Parathyroid adenoma (tissue), 2 donors: ENCODE results near the gene TSPAN13.

Experiments used
- H2AFZ ChIP-seq: fragments of 300-600 bp; sonication (generic); one replicate; pipeline ENCODE4 v1.7.0; 2017; ENCODE audit warnings: antibody characterized with exemption, mild to moderate bottlenecking
- H3K27ac ChIP-seq: fragments of 300-600 bp; sonication (generic); one replicate; pipeline ENCODE4 v1.7.0; 2017
- H3K27me3 ChIP-seq: fragments of 300-600 bp; sonication (generic); one replicate; pipeline ENCODE4 v1.7.0; 2017; ENCODE audit warnings: low read length; ENCODE audit not compliant: control insufficient read depth, insufficient read depth
- H3K36me3 ChIP-seq: fragments of 300-600 bp; sonication (generic); one replicate; pipeline ENCODE4 v1.7.0; 2017; ENCODE audit warnings: low read length; ENCODE audit not compliant: control insufficient read depth, insufficient read depth
- H3K4me1 ChIP-seq: fragments of 300-600 bp; sonication (generic); one replicate; pipeline ENCODE4 v1.7.0; 2017; ENCODE audit warnings: control low read depth
- H3K4me2 ChIP-seq: fragments of 300-600 bp; sonication (generic); one replicate; pipeline ENCODE4 v1.7.0; 2017; ENCODE audit warnings: low read length
- H3K4me3 ChIP-seq: fragments of 300-600 bp; sonication (generic); one replicate; pipeline ENCODE4 v1.7.0; 2017; ENCODE audit warnings: low read depth, low read length
- H3K79me2 ChIP-seq: fragments of 300-600 bp; sonication (generic); one replicate; pipeline ENCODE4 v1.7.0; 2017; ENCODE audit warnings: control low read depth
- H3K9ac ChIP-seq: fragments of 300-600 bp; sonication (generic); one replicate; pipeline ENCODE4 v1.7.0; 2017; ENCODE audit warnings: mild to moderate bottlenecking
- H3K9me3 ChIP-seq: fragments of 300-600 bp; sonication (generic); one replicate; pipeline ENCODE4 v1.7.0; 2017; ENCODE audit warnings: low read length; ENCODE audit not compliant: control insufficient read depth
- TF ChIP-seq, protein P1 (sequence below): fragments of 300-600 bp; sonication (generic); IDR thresholded peaks from one replicate; pipeline ENCODE4 v1.7.0; 2017; ENCODE audit warnings: antibody characterized with exemption, mild to moderate bottlenecking
- donor health status: primary hyperparathyroidism.

Gene TSPAN13

DNA sequence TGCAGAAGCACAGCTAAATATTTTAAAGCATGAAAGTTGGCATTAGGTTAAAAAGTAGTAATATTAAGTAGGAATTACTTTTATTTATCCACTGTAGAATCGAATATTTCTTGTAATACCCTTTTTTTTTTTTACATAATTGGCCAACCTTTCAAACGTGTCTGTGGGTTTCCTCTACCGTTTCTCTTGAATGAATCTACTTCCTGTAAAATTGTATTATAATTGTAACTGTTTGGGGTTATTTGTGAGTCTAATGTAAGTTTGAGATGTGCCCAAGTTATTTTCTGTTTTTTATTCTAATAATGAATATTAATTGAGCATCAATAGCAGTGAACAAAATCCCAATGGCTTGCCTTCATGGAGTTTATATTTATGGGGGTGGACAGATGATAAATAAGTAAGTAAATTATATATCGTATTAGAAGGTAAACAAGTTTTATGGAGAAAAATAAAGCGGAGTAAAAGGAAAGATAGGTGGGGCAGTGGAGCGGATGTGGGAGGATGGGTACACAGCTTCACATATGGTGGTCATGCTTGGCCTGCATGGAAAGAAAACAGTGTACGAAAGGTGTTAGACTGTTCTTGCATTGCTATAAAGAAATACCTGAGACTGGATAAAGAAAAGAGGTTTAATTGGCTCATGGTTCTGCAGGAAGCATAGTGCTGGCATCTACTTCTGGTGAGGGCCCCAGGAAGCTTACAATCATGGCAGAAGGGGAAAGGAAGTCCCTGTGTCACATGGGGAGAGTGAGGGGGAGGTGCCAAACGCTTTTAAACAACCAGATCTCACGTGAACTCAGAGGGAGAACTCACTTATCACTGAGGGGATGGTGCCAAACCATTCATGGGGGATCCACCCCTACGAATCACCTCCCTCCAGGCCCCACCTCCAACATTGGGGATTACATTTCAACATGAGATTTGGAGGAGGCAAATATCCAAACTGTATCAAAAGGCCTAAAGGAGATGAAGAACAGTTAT, 5.4 kb downstream of the TSPAN13 start:
- Histone ChIP-seq H3K9ac (no peak overlapping the region), H3K27me3 (no peaks in the 10 kb centered on the region), H3K4me2 (no peak overlapping the region), H3K9me3 (no peaks in the 10 kb centered on the region), H3K36me3 (no peaks in the 10 kb centered on the region), H3K79me2 (peaks cover 18% of the 10 kb centered on the region), H3K4me3 (no peak overlapping the region), H2AFZ (no peak overlapping the region), H3K4me1 (peaks cover 8% of the 10 kb centered on the region), H3K27ac (no peak overlapping the region)
- TF ChIP-seq, protein P1, sequence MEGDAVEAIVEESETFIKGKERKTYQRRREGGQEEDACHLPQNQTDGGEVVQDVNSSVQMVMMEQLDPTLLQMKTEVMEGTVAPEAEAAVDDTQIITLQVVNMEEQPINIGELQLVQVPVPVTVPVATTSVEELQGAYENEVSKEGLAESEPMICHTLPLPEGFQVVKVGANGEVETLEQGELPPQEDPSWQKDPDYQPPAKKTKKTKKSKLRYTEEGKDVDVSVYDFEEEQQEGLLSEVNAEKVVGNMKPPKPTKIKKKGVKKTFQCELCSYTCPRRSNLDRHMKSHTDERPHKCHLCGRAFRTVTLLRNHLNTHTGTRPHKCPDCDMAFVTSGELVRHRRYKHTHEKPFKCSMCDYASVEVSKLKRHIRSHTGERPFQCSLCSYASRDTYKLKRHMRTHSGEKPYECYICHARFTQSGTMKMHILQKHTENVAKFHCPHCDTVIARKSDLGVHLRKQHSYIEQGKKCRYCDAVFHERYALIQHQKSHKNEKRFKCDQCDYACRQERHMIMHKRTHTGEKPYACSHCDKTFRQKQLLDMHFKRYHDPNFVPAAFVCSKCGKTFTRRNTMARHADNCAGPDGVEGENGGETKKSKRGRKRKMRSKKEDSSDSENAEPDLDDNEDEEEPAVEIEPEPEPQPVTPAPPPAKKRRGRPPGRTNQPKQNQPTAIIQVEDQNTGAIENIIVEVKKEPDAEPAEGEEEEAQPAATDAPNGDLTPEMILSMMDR: no peak

DNA sequence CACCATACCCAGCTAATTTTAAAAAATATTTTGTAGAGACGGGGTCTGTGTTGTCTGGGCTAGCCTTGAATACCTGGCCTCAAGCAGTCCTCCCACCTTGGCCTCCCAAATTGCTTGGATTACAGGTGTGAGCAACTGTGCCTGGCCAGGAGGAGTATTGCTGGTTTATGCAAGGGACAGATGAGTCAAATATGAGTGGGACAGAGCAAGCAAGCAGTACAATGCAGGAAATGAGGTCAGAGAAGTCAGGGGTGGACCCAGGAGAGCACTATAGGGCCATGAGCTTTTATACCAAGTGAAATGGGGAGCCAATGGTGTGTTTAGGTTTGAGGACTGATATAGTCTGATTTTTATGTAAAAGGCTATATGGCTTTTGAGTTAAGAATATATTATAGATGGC, 6.3 kb downstream of the TSPAN13 start:
- Histone ChIP-seq H3K9me3 (no peaks in the 10 kb centered on the region), H3K36me3 (no peaks in the 10 kb centered on the region), H3K4me2 (no peak overlapping the region), H3K4me1 (peaks cover 4% of the 10 kb centered on the region), H2AFZ (no peak overlapping the region), H3K27me3 (no peaks in the 10 kb centered on the region), H3K27ac (no peak overlapping the region), H3K9ac (no peak overlapping the region), H3K79me2 (peaks cover 18% of the 10 kb centered on the region), H3K4me3 (no peak overlapping the region)
- TF ChIP-seq, protein P1: no peak

DNA sequence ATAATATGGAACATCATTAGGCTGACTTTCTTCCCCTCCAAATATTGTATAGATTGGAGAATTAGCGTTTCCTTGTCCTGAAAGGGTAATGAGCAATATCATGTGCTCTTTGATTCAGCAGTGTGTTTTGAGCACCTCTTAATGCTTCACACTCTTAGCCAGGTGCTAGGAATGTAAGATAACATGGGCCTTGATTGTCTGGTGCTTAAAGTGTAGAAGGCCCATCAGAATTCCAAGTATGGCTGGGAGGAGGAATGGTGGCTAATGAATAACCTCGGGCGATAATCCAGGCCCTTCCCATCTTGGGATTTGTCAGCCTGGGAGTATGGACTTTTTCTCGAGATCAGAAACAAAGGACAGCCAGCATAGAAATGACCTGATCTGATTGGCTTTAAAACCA, 8.6 kb downstream of the TSPAN13 start:
- Histone ChIP-seq H3K36me3 (no peaks in the 10 kb centered on the region), H2AFZ (no peak overlapping the region), H3K9me3 (no peaks in the 10 kb centered on the region), H3K4me2 (no peak overlapping the region), H3K79me2 (peaks cover 15% of the 10 kb centered on the region), H3K27me3 (no peaks in the 10 kb centered on the region), H3K27ac (no peak overlapping the region), H3K4me3 (no peak overlapping the region), H3K4me1 (no peaks in the 10 kb centered on the region), H3K9ac (no peak overlapping the region)
- TF ChIP-seq, protein P1: no peak

DNA sequence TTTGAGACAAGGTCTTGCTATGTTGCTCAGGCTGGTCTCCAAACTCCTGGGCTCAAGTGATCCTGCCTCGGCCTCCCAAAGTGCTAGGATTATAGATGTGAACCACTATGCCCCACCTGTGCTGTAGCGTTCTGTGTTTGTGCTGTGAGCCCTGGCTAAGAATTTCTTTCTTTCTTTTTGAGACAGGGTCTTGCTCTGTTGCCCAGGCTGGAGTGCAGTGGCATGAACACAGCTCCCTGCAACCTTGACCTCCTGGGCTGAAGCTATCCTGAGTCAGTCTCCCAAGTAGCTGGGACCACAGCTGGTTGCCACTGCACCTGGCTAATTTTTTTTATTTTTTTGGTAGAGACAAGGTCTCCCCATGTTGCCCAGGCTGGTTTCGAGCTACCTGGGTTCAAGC, 11.4 kb downstream of the TSPAN13 start:
- TF ChIP-seq, protein P1: no peak
- Histone ChIP-seq H3K4me2 (no peak overlapping the region), H3K4me3 (no peak overlapping the region), H3K27me3 (no peaks in the 10 kb centered on the region), H3K36me3 (no peaks in the 10 kb centered on the region), H3K9me3 (no peaks in the 10 kb centered on the region), H2AFZ (no peak overlapping the region), H3K27ac (no peak overlapping the region), H3K9ac (no peak overlapping the region), H3K79me2 (peaks cover 13% of the 10 kb centered on the region), H3K4me1 (no peaks in the 10 kb centered on the region)
